ENCODE results near the gene NRG2.

GRCh38 chr5:139837711-139838380 is 205.3 kb downstream of the NRG2 start:
- TF ChIP-seq CTCF (IDR thresholded peaks at IDR 0.05) = no peak
- no peak for TF ChIP-seq POLR2AphosphoS5 (IDR thresholded peaks at IDR 0.05)

All from prostate gland (tissue), 2 donors.